NCI-H446 treated with DMSO at 0.1 percent for 48 hours (cell line): ENCODE measurements around the gene ANKRD12.

Source experiments
- DNase-seq: peaks from one replicate; lab custom pipeline; 2025; lab: John Stamatoyannopoulos, UW

Gene ANKRD12

DNA sequence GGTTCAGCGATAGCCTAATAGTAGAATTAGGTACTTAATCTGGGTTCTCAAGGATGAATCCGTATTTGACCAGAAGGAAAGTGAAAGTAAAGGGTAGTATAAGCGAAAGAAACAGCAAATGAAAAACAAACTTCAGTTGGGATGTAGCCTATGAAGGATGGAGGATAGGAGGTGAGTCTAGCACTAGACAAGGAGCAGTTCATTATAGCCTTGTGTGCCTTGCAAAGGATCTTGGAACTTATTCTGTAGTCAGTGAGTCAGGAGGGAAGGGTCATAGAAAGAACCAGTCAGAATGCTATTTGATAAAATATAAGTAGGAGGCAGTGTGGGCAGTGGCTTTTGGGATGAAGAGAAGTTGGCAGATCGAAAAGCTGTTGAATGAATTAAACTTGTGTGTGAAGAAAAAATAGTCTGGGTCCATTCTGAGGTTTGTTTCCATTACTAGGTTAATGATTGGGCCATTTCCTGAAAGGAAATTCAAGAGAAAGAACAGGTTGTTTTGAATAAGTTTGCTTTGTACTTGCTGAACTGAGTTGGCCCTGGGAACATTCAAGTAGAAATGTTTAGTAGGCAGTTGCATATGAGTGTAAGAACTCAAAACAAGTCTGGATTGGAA, 48.5 kb downstream of the ANKRD12 start:
- no peak for DNase-seq

GRCh38 chr18:9188359-9189231, 52.0 kb downstream of the ANKRD12 start:
- no peak for DNase-seq

DNA sequence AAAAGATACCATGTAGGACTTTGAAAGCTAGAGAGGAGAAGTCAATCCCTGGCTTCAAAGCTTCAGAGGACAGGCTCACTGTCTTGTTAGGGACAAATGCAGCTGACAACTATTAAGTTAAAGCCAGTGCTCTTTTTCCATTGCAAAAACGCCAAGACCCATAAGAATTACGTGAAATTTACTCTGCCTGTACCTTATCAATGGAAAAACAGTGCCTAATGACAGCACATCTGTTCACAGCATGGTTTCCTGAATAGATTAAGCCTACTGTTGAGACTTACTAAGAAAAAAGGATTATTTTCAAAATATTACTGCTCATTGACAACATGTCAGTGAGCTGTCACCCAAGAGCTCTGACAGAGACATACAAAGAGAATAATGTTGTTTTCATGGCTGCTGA, 52.9 kb downstream of the ANKRD12 start:
- DNase-seq, result no peak

DNA sequence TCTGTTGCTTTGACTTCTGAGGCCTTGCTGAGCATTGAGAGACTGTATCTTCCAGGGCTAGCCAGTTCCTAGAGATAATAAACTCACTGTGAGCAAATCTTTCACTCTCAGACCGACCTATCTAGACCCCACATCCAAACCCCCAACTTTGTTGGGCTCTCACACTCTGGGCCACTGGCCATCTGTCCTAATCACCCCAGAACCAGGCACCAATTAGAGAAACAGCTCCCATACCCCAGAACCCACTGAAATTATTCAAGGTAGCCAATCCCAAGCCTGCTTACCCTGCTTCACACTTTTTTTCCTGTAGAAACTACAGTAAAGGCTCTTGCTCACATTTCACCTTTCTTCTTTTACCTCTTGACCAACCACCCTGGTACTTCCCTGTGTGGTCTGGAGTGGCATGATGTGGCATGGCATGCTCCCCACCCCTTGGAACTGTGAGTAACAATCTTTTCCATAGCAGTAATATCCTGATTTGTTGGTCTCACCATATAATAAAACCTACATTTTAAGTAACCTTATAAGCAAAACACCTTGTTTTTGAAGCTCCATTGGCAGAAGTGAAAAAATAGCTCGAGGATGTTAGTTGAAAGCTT, 55.2 kb downstream of the ANKRD12 start:
- DNase-seq, result no peak

- no peak for DNase-seq
Measured at GRCh38 chr18:9193031-9193430, 56.5 kb downstream of the ANKRD12 start.

DNA sequence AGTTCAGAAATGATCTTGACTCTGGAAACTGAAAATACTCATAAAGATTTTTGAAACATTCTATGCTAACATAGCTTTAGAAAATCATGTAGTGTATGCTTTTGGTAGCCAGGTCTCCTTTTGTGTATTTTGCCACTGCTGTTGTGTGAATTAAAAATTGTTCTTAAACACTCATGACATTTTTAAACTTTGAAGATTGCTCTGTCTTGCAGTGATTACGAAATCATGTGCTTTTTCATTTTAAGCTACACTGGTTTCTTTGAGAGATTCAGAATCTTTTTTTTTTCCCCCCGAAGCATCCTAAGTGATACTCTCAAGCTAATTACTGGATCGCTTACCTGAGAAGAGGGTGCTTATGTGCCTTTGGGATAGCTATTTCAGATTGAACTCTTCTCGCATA, 60.0 kb downstream of the ANKRD12 start:
- DNase-seq, result no peak

DNA sequence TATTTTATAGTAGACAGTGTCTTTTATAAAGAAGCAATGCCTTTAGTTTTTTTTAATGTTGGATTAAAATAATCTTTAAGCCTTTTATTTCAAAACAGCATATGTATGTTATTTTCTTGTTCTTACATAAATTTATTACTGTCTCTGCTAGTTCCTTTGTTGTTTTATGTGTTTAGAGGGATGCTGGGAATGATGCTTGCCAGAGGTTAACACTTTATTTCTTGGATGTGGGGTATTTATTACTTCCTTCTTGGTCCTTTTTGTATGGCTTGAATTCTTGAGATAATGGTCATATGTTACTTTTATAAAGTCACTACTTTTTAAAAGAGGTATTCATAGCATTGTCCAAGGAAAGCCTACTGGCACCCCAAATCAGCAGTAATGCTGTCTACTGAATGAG, 63.1 kb downstream of the ANKRD12 start:
- no peak for DNase-seq

DNA sequence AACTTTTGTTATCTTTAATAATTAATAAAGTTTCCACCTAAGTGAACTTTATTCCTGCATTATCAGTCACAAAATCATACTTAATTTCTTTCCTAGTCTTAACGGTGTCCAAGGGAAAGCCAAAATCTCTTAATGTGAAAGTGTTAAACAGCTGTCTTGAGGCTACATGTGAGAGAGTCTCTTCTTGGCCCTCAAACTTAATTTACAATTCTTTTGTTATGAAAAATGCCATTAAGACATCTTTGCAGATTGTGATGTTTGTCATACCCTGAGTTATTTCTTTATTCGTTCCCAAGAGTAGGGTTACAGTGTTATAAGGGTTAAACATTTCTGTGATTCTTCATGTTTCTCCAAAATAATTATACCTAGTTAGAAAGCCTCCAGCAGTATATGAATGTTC, 64.6 kb downstream of the ANKRD12 start:
- no peak for DNase-seq

- DNase-seq, result no peak
Measured at GRCh38 chr18:9204659-9205058, 68.1 kb downstream of the ANKRD12 start.

GRCh38 chr18:9206421-9206820, 69.8 kb downstream of the ANKRD12 start:
- no peak for DNase-seq

DNA sequence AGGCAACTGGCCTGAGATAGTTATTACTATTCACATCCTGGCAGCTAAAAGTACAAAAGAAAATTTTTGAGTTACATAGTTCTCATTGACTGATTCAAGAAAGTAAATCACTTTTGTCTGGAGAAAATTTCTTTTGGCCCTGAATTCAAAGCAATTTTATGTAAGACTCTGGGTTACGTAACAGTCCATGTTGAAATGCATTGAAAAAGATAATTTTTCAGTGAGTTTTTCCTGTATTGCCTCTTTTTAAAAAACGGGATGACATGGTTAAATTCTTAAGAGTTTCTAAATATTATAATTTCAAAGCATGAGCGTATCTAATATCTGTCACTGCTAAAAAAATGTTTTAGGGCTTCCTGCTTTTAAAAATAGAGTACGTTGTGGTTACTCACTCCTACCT, 72.7 kb downstream of the ANKRD12 start:
- DNase-seq, result no peak

GRCh38 chr18:9210966-9211365, 74.4 kb downstream of the ANKRD12 start:
- DNase-seq, result no peak

GRCh38 chr18:9211955-9212354, 75.4 kb downstream of the ANKRD12 start:
- DNase-seq, result no peak

GRCh38 chr18:9215221-9215933, 78.8 kb downstream of the ANKRD12 start:
- no peak for DNase-seq

- no peak for DNase-seq
Measured at GRCh38 chr18:9216459-9216858, 79.9 kb downstream of the ANKRD12 start.

- DNase-seq, result no peak
Measured at GRCh38 chr18:9217743-9218451, 81.3 kb downstream of the ANKRD12 start.

- no peak for DNase-seq
Measured at GRCh38 chr18:9221040-9221439, 84.5 kb downstream of the ANKRD12 start.

- no peak for DNase-seq
Measured at GRCh38 chr18:9221661-9222060, 85.1 kb downstream of the ANKRD12 start.

DNA sequence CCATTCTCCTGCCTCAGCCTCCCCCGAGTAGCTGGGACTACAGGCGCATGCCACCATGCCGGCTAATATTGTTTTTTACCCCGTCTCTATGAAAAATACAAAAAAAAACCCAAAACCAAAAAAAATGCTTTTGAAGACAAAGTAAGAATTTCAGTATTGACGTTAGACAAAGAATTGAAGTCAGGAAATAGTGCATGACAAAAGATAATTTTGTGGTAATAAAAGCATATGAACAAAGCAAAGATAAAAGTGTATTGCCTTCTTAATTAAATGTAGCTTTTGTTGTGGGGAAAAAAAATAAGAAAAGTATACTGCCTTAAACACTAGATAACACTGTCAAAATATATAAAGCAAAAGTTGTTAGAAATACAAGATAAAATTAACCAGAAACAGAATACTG, 86.8 kb downstream of the ANKRD12 start:
- no peak for DNase-seq

- DNase-seq, result no peak
Measured at GRCh38 chr18:9226463-9226862, 89.9 kb downstream of the ANKRD12 start.

- DNase-seq, result no peak
Measured at GRCh38 chr18:9231852-9232486, 95.4 kb downstream of the ANKRD12 start.
